HG03066 (cell line): ENCODE measurements around the gene ATG5.
"Not testable (repeated sequence)": the region's sequence is repeated elsewhere in the genome, so short reads cannot be mapped to it uniquely, and the experiment has no call there.

Source experiments
- ATAC-seq: cut with Tn5 transposase; IDR thresholded peaks from one replicate; pipeline ENCODE4 v1.9.1; 2021; ENCODE audit warnings: low read depth; ENCODE audit not compliant: unreplicated experiment

The ATG5 gene

DNA sequence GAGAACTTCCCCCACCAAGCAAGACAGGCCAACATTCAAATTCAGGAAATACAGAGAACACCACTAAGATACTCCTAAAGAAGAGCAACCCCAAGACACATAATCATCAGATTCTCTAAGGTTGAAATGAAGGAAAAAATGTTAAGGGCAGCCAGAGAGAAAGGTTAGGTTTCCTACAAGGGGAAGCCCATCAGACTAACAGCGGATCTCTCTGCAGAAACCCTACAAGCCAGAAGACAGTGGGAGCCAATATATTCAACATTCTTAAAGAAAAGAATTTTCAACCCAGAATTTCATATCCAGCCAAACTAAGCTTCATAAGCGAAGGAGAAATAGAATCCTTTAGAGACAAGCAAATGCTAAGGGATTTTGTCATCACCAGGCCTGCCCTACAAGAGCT lies 61.1 kb downstream of the ATG5 start:
- not testable (repeated sequence) for ATAC-seq

DNA sequence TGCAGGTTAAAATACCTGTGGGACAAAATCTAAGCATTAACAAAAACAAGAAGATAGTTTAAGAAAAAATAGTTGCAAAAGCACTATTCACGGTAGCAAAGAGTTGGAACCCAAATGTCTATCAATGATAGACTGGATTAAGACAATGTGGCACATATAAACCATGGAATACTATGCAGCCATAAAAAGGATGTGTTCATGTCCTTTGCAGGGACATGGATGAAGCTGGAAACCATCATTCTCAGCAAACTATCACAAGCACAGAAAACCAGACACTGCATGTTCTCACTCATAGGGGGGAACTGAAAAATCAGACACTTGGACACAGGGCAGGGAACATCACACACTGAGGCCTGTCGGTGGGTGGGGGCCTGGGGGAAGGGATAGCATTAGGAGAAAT lies 65.8 kb downstream of the ATG5 start:
- ATAC-seq: not testable (repeated sequence)

DNA sequence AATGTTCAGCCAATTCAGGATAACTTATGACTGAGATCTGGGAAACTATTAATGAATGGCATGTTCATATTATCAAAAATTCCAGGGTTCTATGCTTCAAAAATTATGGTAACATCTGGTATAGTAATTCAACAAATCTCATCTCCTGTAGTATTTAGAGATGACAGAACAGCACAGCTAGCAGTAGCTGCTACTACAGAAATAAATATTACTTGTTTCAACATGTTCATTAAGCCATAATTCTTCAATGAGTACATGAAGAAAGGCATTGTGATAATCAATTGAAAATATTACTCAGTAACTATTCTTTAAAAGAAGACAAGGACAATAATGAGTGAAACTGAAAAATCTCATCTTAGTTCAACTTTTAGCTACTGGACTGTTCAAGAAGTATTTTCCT lies 66.8 kb downstream of the ATG5 start:
- no peak for ATAC-seq

DNA sequence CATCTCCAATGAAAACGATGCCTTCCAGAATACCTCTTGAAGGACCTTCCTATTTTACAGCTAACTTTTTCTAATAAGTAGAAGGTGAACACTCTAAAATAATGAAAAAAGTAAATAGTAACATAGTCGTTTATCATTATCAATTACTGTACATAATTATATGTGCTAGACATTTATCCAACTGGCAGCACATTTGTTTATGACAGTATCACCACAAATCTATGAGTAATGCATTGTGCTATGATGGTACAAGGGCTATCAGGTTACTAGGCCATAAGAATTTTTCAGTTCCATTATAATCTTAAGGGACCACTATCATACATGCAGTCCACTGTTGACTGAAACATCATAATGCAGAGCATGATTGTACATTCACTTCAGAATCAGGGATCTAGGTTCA lies 68.4 kb downstream of the ATG5 start:
- no peak for ATAC-seq

DNA sequence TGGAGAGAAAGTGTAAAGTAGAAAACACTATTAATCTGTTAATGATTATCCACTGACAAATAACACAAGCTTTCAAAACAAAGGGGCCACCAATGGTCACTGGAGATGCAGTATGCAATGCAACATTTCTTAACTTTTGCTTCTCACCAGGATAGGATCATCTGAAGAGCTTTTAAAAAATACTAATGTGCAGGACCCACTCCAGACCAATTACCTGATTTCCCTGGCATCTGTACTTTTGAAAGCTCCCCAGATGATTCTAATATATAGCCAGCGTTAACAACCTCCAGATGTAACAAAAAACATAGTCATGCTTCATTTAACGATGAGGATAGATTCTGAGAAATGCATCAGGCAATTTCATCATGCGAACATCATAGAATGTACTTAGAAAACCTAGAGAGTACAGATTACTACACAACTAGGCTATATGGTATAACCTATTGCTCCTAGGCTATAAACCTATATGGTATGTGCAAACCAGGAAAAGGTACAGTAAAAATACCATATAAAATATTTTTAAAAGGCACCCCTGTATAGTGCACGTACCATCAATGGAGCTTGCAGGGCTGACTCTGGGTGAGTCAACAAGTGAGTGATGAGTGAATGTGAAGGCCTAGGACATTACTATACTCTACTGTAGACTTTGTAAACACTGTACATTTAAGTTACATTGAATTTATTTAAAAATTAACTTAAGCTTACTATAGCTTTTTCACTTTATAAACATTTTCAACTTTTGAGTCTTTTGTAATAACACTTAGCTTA lies 69.2 kb downstream of the ATG5 start:
- ATAC-seq: no peak

DNA sequence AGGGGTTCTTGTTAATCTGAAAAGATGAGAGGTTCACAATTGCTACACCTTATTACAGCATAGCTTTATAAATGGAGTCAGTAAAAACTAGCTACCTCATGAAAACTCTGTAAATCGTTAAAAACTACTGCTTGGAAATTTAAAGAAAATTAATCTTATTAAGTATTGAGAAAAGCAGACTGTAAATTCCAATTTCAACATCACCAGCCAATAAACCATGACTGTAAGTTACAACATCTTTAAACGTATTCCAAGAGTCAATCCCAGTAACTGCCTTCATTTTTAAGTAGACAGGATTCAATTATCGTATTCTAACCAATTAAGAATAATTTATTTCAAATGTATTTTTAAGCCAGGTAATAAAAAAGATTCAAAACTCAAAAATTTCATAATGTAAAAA lies 70.3 kb downstream of the ATG5 start:
- ATAC-seq: no peak

- no peak for ATAC-seq
Observed at GRCh38 chr6:106254636-106255035, 70.9 kb downstream of the ATG5 start.

DNA sequence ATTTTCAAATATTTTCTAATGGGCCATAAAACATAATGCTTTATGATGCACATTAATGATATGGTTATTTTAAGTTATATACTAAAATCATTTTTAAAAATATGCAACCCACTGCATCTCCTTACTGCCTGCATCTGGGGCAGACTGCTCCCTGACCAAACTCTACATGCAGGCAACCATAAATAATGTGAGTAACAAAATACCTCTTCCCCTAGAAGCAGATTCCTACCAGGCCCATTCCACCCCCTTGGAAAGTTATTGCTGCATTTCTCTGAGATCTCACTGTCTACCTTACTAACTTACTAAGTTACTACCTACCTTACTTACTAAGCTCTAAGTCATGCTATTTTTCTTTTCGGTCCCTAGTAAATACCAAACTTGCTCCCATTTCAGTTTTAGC lies 71.8 kb downstream of the ATG5 start:
- no peak for ATAC-seq

DNA sequence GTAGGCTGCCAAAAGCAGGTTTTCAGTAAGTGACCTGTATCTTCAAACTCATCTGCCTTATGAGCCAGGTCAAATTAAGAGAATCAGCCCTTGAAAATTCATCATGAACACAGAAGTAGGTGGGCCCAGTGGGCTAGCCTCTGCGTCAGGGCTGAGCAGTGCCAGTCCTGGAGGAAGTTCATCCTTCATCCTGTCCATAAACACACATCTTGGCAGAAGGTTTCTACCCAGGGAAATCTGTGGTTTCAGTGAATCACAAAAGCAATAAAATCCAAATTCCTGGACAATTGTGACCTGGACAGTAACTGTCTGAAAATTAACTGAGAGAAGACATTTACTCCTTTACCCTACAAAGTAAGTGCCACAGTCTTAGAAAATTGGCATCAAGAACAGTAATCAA lies 72.4 kb downstream of the ATG5 start:
- ATAC-seq: no peak

GRCh38 chr6:106252687-106253086 lies 72.9 kb downstream of the ATG5 start:
- no peak for ATAC-seq

- ATAC-seq: not testable (repeated sequence)
Observed at GRCh38 chr6:106251531-106252255, 73.9 kb downstream of the ATG5 start.

DNA sequence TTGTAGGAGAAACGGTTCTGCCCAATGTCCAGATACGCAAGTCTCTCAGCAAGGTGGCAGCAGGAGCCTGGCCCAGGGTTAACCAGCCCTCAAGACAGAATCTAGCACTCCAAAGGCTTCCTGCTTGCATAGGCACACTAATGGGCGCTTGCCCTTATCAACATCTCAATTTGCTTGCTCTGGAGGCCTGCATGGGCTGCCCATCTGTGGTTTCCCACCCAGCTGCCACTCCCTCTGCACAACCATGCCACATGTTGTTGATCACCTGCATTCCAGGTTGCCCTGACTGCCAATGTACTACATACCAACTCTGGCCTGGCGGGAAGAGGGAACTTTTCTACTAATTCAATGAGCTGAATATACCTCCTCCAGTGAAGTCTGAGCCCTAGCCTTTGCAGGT lies 74.6 kb downstream of the ATG5 start:
- ATAC-seq: no peak

DNA sequence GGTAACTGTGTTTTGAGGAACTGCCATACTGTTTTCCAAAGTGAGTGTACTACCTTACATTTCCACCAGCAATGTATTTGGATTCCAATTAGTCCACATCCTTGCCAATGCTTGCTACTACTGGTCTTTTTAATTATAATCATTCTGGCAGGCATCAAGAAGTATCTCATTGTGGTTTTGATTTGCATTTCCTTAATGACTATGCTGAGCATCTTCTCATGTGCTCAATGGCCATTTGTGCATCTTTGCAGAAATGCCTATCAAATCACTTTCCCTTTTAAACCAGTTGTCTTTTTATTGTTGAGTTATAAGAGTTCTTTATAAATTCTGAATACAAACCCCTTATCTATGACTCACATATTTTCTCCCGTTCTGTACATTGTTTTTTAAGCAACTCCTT lies 75.9 kb downstream of the ATG5 start:
- no peak for ATAC-seq

DNA sequence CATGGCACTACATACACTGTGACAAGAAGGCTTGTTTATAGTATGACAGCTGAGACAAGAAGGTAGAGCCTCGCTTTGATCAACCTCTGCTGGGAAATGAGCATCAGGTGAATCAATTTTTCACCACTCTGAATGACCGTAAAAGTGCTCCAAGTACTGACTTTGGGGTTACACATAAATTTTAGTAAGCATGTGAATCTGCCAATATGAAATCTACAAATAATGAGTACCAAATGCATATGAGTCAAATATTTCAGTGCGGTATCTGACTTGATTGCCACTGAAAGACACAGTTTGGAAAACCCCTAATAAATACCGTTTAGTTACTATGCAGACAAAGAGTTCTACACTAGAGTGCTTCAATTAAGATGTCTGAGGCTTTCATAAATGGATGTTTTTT lies 77.8 kb downstream of the ATG5 start:
- no peak for ATAC-seq

GRCh38 chr6:106247293-106247692 lies 78.3 kb downstream of the ATG5 start:
- no peak for ATAC-seq

DNA sequence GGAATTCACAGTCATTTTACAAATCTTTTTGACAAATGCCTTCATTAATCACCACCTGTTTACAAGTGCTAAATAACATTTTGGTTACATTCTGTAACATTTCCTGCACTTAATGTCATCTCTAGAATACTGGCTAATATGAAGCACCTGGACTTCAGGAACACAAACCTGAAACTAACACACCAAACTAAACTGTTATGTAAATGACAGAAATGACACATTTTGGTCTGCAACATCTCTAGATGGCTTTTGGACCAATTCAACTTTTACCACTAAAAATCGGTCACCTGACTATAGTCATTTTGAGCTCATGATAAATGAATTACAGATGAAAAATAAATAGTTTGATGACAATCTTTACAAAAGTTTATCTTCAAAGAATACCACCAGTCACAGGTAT lies 80.6 kb downstream of the ATG5 start:
- peak; percentile 70 for ATAC-seq

DNA sequence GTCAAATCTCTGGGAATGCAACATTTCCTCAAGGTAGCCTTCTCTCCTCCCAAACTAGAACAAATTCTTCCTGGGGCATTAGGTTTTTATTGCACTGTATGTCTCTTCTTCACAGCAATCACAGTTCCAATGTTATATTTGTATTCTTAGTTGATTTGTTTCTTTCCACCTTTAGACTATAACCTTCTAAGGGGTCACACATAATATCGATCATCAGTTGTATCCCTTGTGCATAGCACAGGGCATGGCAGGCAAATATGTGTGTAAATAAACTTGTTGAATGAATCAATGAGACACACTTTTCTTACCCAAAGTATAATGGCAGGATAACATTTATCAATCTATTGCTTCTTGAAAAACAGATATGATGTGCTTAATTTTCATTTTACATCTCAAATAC lies 81.0 kb downstream of the ATG5 start:
- ATAC-seq: no peak

- ATAC-seq: no peak
Observed at GRCh38 chr6:106243261-106243660, 82.3 kb downstream of the ATG5 start.

- no peak for ATAC-seq
Observed at GRCh38 chr6:106241498-106241897, 84.1 kb downstream of the ATG5 start.

DNA sequence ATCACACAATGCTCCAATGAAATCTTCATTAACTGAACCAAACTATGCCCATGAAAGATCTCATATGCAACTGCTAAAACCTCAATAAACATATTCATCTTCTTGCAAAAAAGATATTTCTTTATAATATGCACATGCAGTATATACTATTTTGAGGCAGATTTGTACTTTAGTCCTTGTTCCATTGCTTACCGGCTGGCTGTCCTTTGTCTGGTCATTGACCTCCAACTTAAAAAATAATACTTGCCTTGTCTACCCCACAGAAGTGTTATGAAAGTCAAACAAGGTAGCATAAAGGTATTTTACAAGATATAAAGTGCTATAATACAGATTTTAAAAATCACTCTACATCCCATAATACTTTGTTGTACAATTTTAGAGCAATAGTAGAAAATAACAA lies 88.3 kb downstream of the ATG5 start:
- ATAC-seq: no peak

GRCh38 chr6:106229876-106230445 lies 95.6 kb downstream of the ATG5 start:
- not testable (repeated sequence) for ATAC-seq
